T-helper 2 cell treated with Interferon-gamma antibody and Interleukin-4, amounts not matched to agents 5 μg/mL and 100 μg/mL, for 36 hours (primary cell): ENCODE measurements around the gene EID3.

ENCODE experiments used
- DNase-seq: peaks from one replicate; pipeline ENCODE4 v3.0.0; 2021; ENCODE audit warnings: low spot score
- H3K27ac Mint-ChIP-seq: one replicate; pipeline ENCODE4 v1.8.0; 2021; ENCODE audit warnings: mild to moderate bottlenecking, mixed read lengths
- H3K27me3 Mint-ChIP-seq: one replicate; pipeline ENCODE4 v1.8.0; 2021; ENCODE audit warnings: low read depth, mixed read lengths
- H3K36me3 Mint-ChIP-seq: one replicate; pipeline ENCODE4 v1.8.0; 2021; ENCODE audit warnings: low read depth, mixed read lengths
- H3K4me1 Mint-ChIP-seq: one replicate; pipeline ENCODE4 v1.8.0; 2021; ENCODE audit warnings: low read depth, mixed read lengths
- H3K4me3 Mint-ChIP-seq: one replicate; pipeline ENCODE4 v1.8.0; 2022; ENCODE audit warnings: mild to moderate bottlenecking, moderate library complexity, mixed read lengths
- H3K9me3 Mint-ChIP-seq: one replicate; pipeline ENCODE4 v1.8.0; 2021; ENCODE audit warnings: mixed read lengths

EID3 gene

DNA sequence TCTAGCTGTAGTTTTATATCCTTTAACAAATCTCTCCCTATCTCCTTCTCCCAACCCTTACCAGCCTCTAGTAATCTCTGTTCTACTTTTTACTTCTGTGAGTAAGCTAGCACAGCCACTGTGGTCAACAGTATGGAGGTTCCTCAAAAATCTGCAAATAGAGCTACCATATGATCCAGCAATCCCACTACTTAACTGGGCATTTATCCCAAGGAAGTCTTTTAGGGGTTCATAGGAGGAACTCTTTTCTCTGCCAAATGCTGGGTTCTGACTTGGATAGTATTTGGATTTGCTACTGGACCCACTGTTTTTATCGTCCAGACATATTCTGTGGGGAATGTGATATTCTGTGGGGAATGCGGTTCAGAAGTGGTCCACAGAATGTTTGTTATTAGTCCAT, 41.1 kb downstream of the EID3 start:
- no peak for DNase-seq
- H3K4me1 Mint-ChIP-seq = peaks cover 2% of the 10 kb centered on the region
- H3K9me3 Mint-ChIP-seq = no peaks in the 10 kb centered on the region
- no peak overlapping the region for H3K27ac Mint-ChIP-seq
- no peaks in the 10 kb centered on the region for H3K27me3 Mint-ChIP-seq
- H3K36me3 Mint-ChIP-seq = peaks cover 50% of the 10 kb centered on the region
- H3K4me3 Mint-ChIP-seq = no peak overlapping the region

DNA sequence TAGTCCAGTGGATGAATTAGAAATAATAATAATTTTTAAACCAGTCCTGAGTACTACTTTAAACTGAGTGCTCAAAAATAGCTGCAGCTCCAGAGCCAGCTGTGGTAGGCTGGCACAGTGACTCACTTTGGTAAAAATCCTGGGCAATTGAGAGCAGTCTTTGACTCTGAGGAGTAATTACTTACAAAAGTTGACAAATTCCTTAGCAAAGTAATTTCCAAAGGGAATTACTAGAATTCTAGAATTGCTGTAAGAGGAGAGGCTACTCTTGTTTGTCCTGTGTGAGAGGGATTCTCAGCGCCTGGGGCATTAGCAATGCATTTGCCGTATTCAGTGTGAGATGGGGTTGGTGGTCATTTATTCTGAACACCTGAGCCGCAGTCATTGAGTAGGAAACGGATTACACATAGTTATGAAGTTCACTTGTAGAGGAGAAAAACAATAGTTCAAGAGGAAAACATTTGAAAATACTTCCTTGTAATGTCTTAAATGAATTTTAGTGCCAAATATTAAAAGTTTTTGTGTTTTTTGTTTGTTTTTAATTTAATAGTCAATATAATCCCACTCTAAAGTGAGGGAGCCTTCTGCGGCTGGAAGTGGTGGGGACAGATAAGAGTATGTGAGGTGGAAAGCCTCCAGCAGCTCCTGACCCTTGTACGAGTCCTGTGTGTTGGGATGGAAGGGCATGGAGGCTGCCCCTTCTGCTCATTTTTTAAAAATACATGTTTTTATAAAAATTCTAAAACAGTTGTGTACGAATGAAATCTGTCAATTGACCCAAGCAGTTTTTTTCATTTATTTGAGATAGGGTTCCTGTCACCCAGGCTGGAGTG, 41.9 kb downstream of the EID3 start:
- Mint-ChIP-seq H3K4me1 (peaks cover 2% of the 10 kb centered on the region), H3K36me3 (peaks cover 43% of the 10 kb centered on the region), H3K4me3 (no peak overlapping the region), H3K9me3 (no peaks in the 10 kb centered on the region), H3K27me3 (no peaks in the 10 kb centered on the region), H3K27ac (no peak overlapping the region)
- no peak for DNase-seq

DNA sequence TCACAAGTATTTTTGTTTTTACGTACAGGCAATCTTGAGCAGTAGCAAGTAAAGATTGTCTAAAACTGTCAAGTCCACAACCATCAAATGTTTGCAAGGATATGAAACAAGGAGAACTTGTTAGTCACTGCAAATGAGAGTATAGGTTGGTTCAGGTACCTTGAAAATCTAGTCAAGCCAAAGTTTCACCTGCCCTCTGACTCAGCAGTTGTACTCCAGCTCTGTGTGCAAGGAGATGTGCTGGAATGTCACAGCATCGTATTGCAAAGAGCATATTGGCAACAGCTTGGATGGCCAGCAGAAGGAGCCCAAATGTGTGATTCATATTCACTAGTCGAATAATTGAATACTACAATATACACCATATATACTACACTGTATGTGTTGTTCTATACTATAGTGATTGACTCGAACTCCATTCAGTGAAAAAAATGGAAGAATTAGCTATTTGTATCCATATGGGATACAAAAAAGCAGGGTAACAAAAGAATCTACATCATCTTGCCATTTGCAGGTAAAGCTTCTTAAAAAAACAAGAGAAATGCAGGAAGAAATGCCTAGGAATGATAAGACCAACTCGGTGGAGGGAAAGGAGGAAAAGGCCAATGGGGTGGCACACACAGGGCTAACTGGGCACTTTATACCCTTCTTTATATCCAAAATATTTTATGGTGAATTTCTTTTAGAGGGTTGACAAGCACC, 44.0 kb downstream of the EID3 start:
- Mint-ChIP-seq H3K36me3 (peaks cover 34% of the 10 kb centered on the region), H3K4me1 (peaks cover 2% of the 10 kb centered on the region), H3K27ac (no peak overlapping the region), H3K27me3 (no peaks in the 10 kb centered on the region), H3K9me3 (no peaks in the 10 kb centered on the region), H3K4me3 (no peak overlapping the region)
- no peak for DNase-seq

DNA sequence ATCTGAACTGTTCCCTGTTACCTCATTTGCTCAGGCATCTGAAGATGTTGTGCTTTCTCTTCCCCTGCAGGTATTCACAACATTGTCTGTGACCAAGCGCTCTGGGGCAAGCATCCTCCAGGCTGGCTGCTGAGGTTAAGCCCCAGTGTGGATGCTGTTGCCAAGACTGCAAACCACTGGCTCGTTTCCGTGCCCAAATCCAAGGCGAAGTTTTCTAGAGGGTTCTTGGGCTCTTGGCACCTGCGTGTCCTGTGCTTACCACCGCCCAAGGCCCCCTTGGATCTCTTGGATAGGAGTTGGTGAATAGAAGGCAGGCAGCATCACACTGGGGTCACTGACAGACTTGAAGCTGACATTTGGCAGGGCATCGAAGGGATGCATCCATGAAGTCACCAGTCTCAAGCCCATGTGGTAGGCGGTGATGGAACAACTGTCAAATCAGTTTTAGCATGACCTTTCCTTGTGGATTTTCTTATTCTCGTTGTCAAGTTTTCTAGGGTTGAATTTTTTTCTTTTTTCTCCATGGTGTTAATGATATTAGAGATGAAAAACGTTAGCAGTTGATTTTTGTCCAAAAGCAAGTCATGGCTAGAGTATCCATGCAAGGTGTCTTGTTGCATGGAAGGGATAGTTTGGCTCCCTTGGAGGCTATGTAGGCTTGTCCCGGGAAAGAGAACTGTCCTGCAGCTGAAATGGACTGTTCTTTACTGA, 44.9 kb downstream of the EID3 start:
- no peak for DNase-seq
- peaks cover 34% of the 10 kb centered on the region for H3K36me3 Mint-ChIP-seq
- no peak overlapping the region for H3K27ac Mint-ChIP-seq
- no peak overlapping the region for H3K4me3 Mint-ChIP-seq
- no peaks in the 10 kb centered on the region for H3K9me3 Mint-ChIP-seq
- H3K27me3 Mint-ChIP-seq = no peaks in the 10 kb centered on the region
- peaks cover 2% of the 10 kb centered on the region for H3K4me1 Mint-ChIP-seq

DNA sequence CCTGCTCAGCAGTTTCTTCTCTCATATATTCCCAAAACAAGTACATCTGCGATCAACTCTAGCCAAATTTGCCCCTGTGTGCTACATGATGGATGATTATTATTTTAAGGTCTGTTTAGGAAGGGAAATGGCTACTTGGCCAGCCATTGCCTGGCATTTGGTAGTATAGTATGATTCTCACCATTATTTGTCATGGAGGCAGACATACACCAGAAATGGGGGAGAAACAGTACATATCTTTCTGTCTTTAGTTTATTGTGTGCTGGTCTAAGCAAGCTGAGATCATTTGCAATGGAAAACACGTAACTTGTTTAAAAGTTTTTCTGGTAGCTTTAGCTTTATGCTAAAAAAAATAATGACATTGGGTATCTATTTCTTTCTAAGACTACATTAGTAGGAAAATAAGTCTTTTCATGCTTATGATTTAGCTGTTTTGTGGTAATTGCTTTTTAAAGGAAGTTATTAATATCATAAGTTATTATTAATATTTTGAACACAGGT, 45.5 kb downstream of the EID3 start:
- H3K36me3 Mint-ChIP-seq = peaks cover 36% of the 10 kb centered on the region
- H3K4me3 Mint-ChIP-seq = no peak overlapping the region
- H3K9me3 Mint-ChIP-seq = no peaks in the 10 kb centered on the region

DNA sequence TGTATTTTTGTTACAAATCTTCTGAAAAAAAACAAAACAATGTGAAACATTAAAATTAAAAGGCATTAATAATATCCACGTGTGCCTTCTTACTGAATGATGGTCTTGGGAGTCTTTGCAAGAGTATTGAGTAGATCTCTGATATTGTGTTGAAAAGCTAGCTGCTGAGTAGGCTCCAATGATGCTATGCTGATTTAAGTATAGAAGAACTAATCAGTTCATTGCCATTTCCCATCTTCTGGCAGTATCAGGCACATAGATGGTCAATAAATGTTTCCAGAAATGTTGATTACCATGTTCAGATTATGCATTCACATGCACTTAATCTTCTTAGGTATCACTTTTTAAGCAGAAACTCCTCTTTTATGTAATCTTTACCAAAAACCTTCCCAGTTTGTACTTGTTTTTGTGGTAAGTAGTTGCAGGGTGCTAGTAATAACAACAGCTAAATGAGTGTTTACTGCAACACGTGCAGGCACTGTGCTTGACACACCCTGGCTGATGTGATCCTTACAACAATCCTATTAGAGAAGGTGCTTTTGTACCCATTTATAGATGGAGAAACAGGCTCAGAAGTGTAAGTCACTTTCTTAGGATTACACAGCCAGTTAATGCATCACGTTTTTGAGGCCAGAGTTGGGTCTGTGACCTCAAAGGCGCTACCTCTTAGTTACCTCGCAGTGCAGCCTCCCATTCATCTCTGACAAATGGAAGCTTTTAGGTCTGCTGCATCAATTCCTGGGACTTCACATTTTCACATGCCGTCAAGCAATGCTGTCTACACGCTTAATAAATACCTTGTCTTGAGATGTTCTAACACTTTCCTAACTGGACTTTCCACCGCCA, 46.9 kb downstream of the EID3 start:
- Mint-ChIP-seq H3K4me1 (peaks cover 2% of the 10 kb centered on the region), H3K9me3 (no peaks in the 10 kb centered on the region), H3K27me3 (no peaks in the 10 kb centered on the region), H3K4me3 (no peak overlapping the region), H3K27ac (no peak overlapping the region), H3K36me3 (peaks cover 35% of the 10 kb centered on the region)
- DNase-seq = no peak

More for the DNA sequence above, 45.5 kb downstream of the EID3 start:
- Mint-ChIP-seq H3K27me3 (no peaks in the 10 kb centered on the region), H3K27ac (no peak overlapping the region), H3K4me1 (peaks cover 2% of the 10 kb centered on the region)
- no peak for DNase-seq

DNA sequence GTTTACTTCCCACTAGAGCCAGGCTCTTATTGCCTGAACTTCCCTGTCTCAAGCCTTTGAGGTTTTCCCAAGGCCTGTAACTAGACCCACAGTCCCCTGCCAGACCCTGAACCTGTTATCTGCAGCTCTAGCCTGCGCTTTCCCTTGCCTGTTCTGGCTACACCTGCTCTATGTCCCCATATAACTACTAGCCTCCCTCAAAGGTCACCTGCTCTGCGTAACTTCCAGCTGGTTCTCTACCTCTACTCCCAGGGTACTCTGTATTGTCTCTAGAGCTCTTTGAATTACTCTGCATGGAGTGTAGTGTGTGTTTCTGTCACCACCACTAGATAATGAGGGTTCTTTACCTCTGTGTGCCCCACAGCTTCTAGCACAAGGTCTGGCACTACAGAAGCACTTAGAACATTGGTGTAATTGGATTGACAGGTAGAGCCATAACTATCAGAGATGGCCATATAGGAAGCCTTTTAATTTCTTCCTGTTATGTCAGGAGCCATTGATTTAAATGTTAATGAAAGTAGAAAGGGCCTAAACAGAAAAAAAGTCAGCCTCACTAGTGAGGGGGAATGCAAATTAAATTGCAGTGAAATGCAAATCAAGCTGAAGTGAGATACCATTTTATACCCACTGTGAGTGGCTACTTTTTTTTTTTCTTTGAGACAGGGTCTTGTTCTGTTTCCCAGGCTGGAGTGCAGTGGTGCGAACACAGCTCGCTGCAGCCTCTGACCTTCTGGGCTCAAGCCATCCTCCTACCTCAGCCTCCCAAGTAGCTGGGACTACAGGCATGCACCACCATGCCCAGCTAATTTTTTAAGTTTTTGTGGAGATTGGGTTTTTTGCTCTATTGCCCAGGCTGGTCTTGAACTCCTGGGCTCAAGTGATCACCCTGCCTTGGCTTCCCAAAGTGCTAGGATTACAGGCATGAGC, 47.8 kb downstream of the EID3 start:
- Mint-ChIP-seq H3K4me1 (peaks cover 2% of the 10 kb centered on the region), H3K4me3 (no peak overlapping the region), H3K9me3 (no peaks in the 10 kb centered on the region), H3K27ac (no peak overlapping the region), H3K36me3 (peaks cover 35% of the 10 kb centered on the region), H3K27me3 (no peaks in the 10 kb centered on the region)
- DNase-seq = no peak

DNA sequence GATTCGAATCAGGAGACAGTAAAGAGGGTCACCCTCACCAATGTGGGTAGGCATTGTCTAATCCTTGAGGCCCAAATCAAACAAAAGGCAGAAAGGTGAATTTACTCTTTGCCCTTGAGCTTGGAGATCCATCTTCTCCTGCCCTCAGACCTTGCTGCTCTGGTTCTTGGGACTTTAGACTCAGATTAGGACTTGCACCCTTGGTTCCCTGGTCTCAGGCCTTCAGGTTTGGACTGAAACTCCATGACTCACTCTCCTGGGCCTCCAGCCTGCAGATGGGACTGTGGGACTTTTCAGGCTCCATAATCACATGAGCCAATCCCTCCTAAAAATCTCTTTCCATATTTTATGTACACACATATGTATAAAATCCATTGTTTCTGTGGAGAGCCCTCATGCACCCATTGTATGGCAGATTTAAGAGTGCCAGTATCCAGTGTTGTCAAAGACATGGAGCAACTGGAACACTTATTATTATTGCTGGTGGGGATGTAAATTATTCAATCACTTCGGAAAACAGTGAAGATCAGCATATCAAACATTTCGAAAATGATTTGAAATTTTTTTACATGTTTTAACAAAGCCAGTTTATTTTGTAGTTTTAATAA, 48.7 kb downstream of the EID3 start:
- Mint-ChIP-seq H3K27me3 (no peaks in the 10 kb centered on the region), H3K4me1 (peaks cover under 1% of the 10 kb centered on the region), H3K27ac (no peak overlapping the region), H3K36me3 (peaks cover 32% of the 10 kb centered on the region), H3K4me3 (no peak overlapping the region), H3K9me3 (no peaks in the 10 kb centered on the region)
- no peak for DNase-seq

DNA sequence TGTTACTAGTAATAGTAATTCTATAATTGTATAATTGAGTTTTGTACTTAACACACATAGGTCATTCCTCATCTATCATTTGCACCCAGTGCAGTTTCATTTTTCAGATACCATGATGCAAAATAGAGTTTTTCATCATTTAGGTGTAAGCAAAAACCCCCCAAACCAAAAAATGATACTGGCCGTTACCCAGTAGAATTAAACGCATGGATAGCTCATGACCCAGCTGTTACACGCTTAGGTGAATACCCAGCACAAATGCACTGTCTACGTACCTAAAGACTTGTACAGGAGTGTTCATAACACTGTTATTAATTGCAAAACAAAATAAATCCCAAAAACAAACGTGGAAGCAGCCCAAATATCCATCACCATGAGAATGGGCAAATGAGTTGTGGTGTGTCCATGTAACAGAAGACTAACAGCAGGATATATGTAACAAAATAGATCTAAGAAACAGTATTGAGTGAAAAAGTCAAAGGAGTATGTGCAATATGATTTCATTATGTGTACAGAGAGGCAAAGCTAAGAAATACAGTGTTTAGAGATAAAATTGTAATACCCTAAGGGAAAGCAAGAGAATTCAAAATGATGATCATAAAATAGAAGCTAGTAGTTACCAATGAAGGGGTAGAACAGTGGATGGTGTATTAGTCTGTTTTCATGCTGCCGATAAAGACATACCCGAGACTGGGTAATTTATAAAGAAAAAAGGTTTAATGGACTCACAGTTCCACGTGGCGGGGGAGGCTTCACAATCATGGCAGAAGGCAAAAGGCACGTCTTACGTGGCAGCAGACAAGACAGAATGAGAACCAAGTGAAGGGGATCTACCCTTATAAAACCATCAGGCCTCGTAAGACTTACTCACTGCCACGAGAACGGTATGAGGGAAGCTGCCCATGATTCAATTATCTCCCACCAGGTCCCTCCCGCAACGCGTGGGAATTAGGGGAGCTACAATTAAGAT, 49.8 kb downstream of the EID3 start:
- H3K27ac Mint-ChIP-seq = no peak overlapping the region
- peaks cover 23% of the 10 kb centered on the region for H3K36me3 Mint-ChIP-seq
- H3K4me1 Mint-ChIP-seq = peaks cover 4% of the 10 kb centered on the region
- DNase-seq = no peak
- H3K4me3 Mint-ChIP-seq = no peak overlapping the region
- H3K27me3 Mint-ChIP-seq = no peaks in the 10 kb centered on the region
- H3K9me3 Mint-ChIP-seq = no peaks in the 10 kb centered on the region

DNA sequence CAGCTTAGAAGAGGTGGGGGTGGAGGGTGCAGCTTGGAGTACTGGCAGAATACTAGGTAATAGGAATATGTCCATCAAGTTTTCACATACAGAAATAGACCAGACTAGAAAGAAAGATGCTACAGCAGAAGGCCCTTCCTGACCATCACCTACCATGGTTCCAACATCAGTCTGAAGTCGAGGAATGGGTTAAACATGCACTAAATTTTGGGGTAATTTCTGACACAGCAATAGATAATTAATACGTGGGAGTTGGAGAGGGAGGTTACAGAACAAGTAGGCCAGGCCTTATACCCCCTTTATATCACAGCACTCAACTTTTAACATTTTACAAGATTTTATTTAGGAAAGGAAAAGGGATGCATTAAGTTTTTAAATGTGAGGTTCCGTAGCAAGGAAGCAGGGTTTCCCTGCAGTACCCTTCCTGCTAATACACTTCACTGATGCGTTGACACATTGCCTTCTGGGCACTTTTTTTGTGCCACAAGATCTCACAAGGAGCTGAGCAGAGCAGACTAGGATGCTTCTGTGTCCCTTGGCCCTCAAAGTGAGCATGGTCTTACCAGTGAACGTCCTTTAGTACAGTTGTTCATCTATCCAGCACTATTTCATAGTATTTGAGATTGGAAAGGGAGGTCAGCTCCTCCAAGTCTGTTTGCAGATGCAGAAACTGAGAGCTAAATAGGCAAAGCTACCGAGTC, 50.8 kb downstream of the EID3 start:
- H3K27me3 Mint-ChIP-seq = no peaks in the 10 kb centered on the region
- no peak overlapping the region for H3K4me3 Mint-ChIP-seq
- peaks cover 5% of the 10 kb centered on the region for H3K4me1 Mint-ChIP-seq
- DNase-seq = no peak
- H3K27ac Mint-ChIP-seq = no peak overlapping the region
- H3K36me3 Mint-ChIP-seq = peaks cover 15% of the 10 kb centered on the region
- H3K9me3 Mint-ChIP-seq = no peaks in the 10 kb centered on the region
